ENCODE results near the gene SLC7A1. TPM values are rescaled to one million over a fixed set of nuclear protein-coding genes. Genes with fewer than 3 reads are reported as not detected.

The SLC7A1 gene
- total RNA-seq, 1 donor from 2014 or later = 115 TPM

DNA sequence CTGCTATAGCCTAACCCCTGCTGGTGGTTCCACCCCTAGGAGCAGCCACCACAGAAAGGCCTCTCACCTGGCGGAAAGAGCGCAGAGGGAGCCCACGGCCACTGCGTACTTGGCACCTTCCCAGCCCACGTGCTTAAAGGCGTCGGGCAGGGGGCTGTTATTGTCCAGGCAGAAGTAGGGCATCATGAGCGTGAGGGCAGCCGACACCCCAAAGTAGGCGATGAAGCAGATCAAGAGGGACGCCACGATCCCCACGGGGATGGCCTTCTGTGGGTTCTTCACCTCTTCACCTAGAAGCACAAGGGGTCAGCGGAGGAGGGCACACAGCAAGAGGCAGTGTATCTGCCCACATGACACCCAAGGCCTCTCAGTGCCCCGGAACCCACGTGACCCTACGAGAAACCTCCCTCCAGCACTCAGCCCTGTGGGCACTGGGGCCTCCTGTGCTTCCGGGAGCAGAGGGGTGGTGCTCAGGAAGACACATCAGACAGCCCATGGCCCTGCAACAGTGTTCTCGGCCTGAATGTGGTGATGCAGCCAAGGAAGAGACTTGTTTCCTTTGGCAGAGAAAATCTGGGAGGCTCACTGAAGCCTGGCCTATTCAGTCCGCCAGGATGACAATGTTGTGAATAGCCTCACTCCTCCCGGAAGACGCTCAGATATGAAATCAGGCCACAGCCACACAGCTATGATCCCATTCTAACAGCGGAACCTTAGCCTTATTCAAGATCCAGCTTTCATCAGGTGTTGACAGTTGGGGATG is 72.1 kb downstream of the SLC7A1 start:
- Histone ChIP-seq H3K4me3 (ENCODE audit: insufficient read depth, low read depth, low read length) (no peak overlapping the region), H3K9me3 (ENCODE audit: insufficient read depth, low read depth, low read length) (no peaks in the 10 kb centered on the region), H3K4me1 (ENCODE audit: insufficient read depth, low read length) (peaks cover 40% of the 10 kb centered on the region), H3K4me2 (ENCODE audit: low read length) (no peak overlapping the region), H3K79me2 (ENCODE audit: insufficient read depth, low read length) (peaks cover 51% of the 10 kb centered on the region), H4K20me1 (ENCODE audit: insufficient read depth, low read length) (peaks cover 6% of the 10 kb centered on the region), H3K9ac (ENCODE audit: low read length) (peak overlapping the region; percentile 67), H3K27me3 (ENCODE audit: insufficient read depth, low read length) (no peaks in the 10 kb centered on the region), H2AFZ (ENCODE audit: low read depth, low read length) (no peak overlapping the region), H3K36me3 (ENCODE audit: insufficient read depth, low read length) (peaks cover 29% of the 10 kb centered on the region), H3K27ac (ENCODE audit: low read depth, low read length) (peak overlapping the region; percentile 96)
- peaks cover 41% of the 10 kb centered on the region for H3K36me3 Mint-ChIP-seq (ENCODE audit: low read depth, unreplicated experiment)
- no peaks in the 10 kb centered on the region for H3K27me3 Mint-ChIP-seq (ENCODE audit: low read depth, unreplicated experiment)
- H3K4me1 Mint-ChIP-seq (ENCODE audit: low read depth, unreplicated experiment) = peaks cover 19% of the 10 kb centered on the region
- H3K4me3 Mint-ChIP-seq (ENCODE audit: unreplicated experiment) = no peak overlapping the region
- no peak overlapping the region for H3K27ac Mint-ChIP-seq (ENCODE audit: unreplicated experiment)
- H3K9me3 Mint-ChIP-seq (ENCODE audit: unreplicated experiment) = no peaks in the 10 kb centered on the region
- peak; percentile 66 for DNase-seq (ENCODE audit: low read depth)
- peak; percentile 52 for FAIRE-seq
- TF ChIP-seq, protein P1, sequence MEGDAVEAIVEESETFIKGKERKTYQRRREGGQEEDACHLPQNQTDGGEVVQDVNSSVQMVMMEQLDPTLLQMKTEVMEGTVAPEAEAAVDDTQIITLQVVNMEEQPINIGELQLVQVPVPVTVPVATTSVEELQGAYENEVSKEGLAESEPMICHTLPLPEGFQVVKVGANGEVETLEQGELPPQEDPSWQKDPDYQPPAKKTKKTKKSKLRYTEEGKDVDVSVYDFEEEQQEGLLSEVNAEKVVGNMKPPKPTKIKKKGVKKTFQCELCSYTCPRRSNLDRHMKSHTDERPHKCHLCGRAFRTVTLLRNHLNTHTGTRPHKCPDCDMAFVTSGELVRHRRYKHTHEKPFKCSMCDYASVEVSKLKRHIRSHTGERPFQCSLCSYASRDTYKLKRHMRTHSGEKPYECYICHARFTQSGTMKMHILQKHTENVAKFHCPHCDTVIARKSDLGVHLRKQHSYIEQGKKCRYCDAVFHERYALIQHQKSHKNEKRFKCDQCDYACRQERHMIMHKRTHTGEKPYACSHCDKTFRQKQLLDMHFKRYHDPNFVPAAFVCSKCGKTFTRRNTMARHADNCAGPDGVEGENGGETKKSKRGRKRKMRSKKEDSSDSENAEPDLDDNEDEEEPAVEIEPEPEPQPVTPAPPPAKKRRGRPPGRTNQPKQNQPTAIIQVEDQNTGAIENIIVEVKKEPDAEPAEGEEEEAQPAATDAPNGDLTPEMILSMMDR (IDR thresholded peaks at IDR 0.05; ENCODE audit: insufficient read depth, low read depth, low read length) = no peak
- TF ChIP-seq EZH2 (IDR thresholded peaks at IDR 0.05; ENCODE audit: insufficient read depth, low read length) = no peak

DNA sequence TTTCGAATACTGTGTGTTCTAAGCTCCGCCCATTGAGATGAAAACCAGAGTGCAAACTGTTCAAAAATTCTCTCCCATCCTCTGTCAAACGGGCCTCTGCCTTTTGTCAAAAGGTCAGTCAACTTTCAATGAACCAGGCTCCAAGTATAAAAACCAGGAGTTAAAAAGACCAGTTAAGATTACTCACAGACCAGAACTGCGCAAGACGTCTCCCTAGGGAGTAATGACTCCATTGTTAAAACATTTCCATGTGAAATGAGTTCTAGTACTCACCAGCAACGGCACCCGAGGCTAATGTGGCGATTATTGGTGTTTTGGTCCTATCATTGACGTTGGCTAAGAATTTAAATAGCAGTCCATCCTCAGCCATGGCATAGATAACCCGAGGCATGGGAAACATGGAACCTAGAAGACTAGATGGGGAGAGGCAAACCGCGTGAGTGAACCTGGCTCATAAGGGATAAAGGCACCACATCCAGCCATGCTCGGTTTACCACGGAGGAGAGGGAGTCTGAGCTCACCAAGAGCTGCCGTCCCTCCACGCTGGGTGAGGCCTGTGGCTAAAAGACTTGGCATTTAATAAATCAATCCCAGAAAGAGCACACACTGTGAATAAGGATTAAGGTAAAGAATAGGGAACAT is 73.3 kb downstream of the SLC7A1 start:
- Histone ChIP-seq H3K79me2 (ENCODE audit: insufficient read depth, low read length) (peaks cover 40% of the 10 kb centered on the region), H3K9me3 (ENCODE audit: insufficient read depth, low read depth, low read length) (no peaks in the 10 kb centered on the region), H3K9ac (ENCODE audit: low read length) (peak overlapping the region; percentile 67), H4K20me1 (ENCODE audit: insufficient read depth, low read length) (peaks cover 6% of the 10 kb centered on the region), H3K4me1 (ENCODE audit: insufficient read depth, low read length) (peaks cover 40% of the 10 kb centered on the region), H3K27me3 (ENCODE audit: insufficient read depth, low read length) (no peaks in the 10 kb centered on the region), H3K4me2 (ENCODE audit: low read length) (peak overlapping the region; percentile 44), H3K4me3 (ENCODE audit: insufficient read depth, low read depth, low read length) (no peak overlapping the region), H3K36me3 (ENCODE audit: insufficient read depth, low read length) (peaks cover 29% of the 10 kb centered on the region), H2AFZ (ENCODE audit: low read depth, low read length) (no peak overlapping the region), H3K27ac (ENCODE audit: low read depth, low read length) (peak overlapping the region; percentile 96)
- FAIRE-seq (peak; percentile 91), DNase-seq (ENCODE audit: low read depth) (peak; percentile 90)
- no peak overlapping the region for H3K4me3 Mint-ChIP-seq (ENCODE audit: unreplicated experiment)
- H3K9me3 Mint-ChIP-seq (ENCODE audit: unreplicated experiment) = no peaks in the 10 kb centered on the region
- peak overlapping the region; percentile 21 for H3K27ac Mint-ChIP-seq (ENCODE audit: unreplicated experiment)
- peaks cover 19% of the 10 kb centered on the region for H3K4me1 Mint-ChIP-seq (ENCODE audit: low read depth, unreplicated experiment)
- H3K27me3 Mint-ChIP-seq (ENCODE audit: low read depth, unreplicated experiment) = no peaks in the 10 kb centered on the region
- TF ChIP-seq, protein P1 (IDR thresholded peaks at IDR 0.05; ENCODE audit: insufficient read depth, low read depth, low read length) = no peak
- no peak for TF ChIP-seq EZH2 (IDR thresholded peaks at IDR 0.05; ENCODE audit: insufficient read depth, low read length)
- H3K36me3 Mint-ChIP-seq (ENCODE audit: low read depth, unreplicated experiment) = peaks cover 41% of the 10 kb centered on the region
